IPS-18c (cell line): Measurements from ENCODE around the gene ARMC2.
"Not testable (repeated sequence)": the region's sequence is repeated elsewhere in the genome, so short reads cannot be mapped to it uniquely, and the experiment has no call there.

ENCODE experiments used
- H3K4me3 ChIP-seq: 2 replicates; pipeline ENCODE4 v1.7.0; 2013; ENCODE audit warnings: low read depth, mild to moderate bottlenecking, low read length, moderate library complexity; ENCODE audit not compliant: insufficient read depth
- H3K9me3 ChIP-seq: one replicate; pipeline ENCODE4 v1.6.1; 2013; ENCODE audit warnings: mild to moderate bottlenecking, low read length, moderate library complexity; ENCODE audit not compliant: control insufficient read depth, insufficient read depth

The ARMC2 gene

GRCh38 chr6:108883172-108883571, 35.0 kb downstream of the ARMC2 start:
- no peak overlapping the region for H3K4me3 ChIP-seq
- H3K9me3 ChIP-seq: no peaks in the 10 kb centered on the region

- H3K4me3 ChIP-seq: no peak overlapping the region
- H3K9me3 ChIP-seq: no peaks in the 10 kb centered on the region
Measured at GRCh38 chr6:108884211-108885059, 36.2 kb downstream of the ARMC2 start.

GRCh38 chr6:108888052-108888451, 39.8 kb downstream of the ARMC2 start:
- H3K9me3 ChIP-seq: no peaks in the 10 kb centered on the region
- no peak overlapping the region for H3K4me3 ChIP-seq

- Histone ChIP-seq H3K9me3 (no peaks in the 10 kb centered on the region), H3K4me3 (no peak overlapping the region)
Measured at GRCh38 chr6:108888745-108889144, 40.5 kb downstream of the ARMC2 start.

GRCh38 chr6:108890898-108891297, 42.7 kb downstream of the ARMC2 start:
- not testable (repeated sequence) for H3K4me3 ChIP-seq, H3K9me3 ChIP-seq

GRCh38 chr6:108895571-108895970, 47.3 kb downstream of the ARMC2 start:
- Histone ChIP-seq H3K9me3 (no peaks in the 10 kb centered on the region), H3K4me3 (no peak overlapping the region)

- H3K9me3 ChIP-seq: no peaks in the 10 kb centered on the region
- H3K4me3 ChIP-seq: no peak overlapping the region
Measured at GRCh38 chr6:108896111-108896661, 48.0 kb downstream of the ARMC2 start.

- no peak overlapping the region for H3K4me3 ChIP-seq
- H3K9me3 ChIP-seq: no peaks in the 10 kb centered on the region
Measured at GRCh38 chr6:108897371-108897770, 49.1 kb downstream of the ARMC2 start.

- Histone ChIP-seq H3K4me3 (no peak overlapping the region), H3K9me3 (no peaks in the 10 kb centered on the region)
Measured at GRCh38 chr6:108902382-108902792, 54.2 kb downstream of the ARMC2 start.

- no peaks in the 10 kb centered on the region for H3K9me3 ChIP-seq
- no peak overlapping the region for H3K4me3 ChIP-seq
Measured at GRCh38 chr6:108903796-108904195, 55.6 kb downstream of the ARMC2 start.

GRCh38 chr6:108904741-108905140, 56.5 kb downstream of the ARMC2 start:
- Histone ChIP-seq H3K4me3 (no peak overlapping the region), H3K9me3 (no peaks in the 10 kb centered on the region)

- Histone ChIP-seq H3K4me3 (no peak overlapping the region), H3K9me3 (no peaks in the 10 kb centered on the region)
Measured at GRCh38 chr6:108914235-108915022, 66.2 kb downstream of the ARMC2 start.

- Histone ChIP-seq H3K4me3 (no peak overlapping the region), H3K9me3 (no peaks in the 10 kb centered on the region)
Measured at GRCh38 chr6:108915258-108915657, 67.0 kb downstream of the ARMC2 start.

GRCh38 chr6:108916026-108916686, 67.9 kb downstream of the ARMC2 start:
- Histone ChIP-seq H3K9me3 (no peaks in the 10 kb centered on the region), H3K4me3 (no peak overlapping the region)

GRCh38 chr6:108920751-108921150, 72.5 kb downstream of the ARMC2 start:
- no peak overlapping the region for H3K4me3 ChIP-seq

GRCh38 chr6:108921547-108922361, 73.5 kb downstream of the ARMC2 start:
- Histone ChIP-seq H3K9me3 (peaks cover 3% of the 10 kb centered on the region), H3K4me3 (no peak overlapping the region)

More at GRCh38 chr6:108920751-108921150, 72.5 kb downstream of the ARMC2 start:
- H3K9me3 ChIP-seq: peaks cover 3% of the 10 kb centered on the region

GRCh38 chr6:108922499-108922898, 74.3 kb downstream of the ARMC2 start:
- no peak overlapping the region for H3K4me3 ChIP-seq
- peaks cover 3% of the 10 kb centered on the region for H3K9me3 ChIP-seq
